Central memory CD4-positive, alpha-beta T cell (primary cell): ENCODE results near the gene MCM10.

Experiments used
- DNase-seq: peaks from one replicate; pipeline ENCODE4 v3.0.0; 2022

Gene MCM10

GRCh38 chr10:13167568-13167967 is 6.2 kb downstream of the MCM10 start:
- no peak for DNase-seq

- no peak for DNase-seq
Measured at GRCh38 chr10:13168781-13169180, 7.4 kb downstream of the MCM10 start.

DNA sequence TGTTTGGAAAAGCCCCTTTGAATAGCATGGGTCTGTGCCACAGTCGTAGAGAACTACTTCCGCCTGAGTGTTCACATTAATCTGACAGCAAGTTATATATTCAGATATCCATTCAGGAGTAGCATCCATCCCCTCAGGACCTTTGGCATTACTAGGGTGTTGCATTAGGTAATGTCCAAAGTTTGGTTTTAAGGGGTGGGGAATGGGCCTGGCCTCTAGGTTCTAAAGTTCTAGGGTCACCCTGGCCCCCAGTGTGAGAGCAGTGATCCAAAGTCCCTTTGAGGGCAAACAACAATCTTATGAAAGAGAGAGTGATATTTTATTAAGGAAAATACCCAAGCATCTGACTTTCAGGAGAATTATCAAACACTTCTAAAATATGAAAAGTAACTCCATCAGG is 12.3 kb downstream of the MCM10 start:
- DNase-seq, result no peak

- no peak for DNase-seq
Measured at GRCh38 chr10:13180788-13181187, 19.4 kb downstream of the MCM10 start.

DNA sequence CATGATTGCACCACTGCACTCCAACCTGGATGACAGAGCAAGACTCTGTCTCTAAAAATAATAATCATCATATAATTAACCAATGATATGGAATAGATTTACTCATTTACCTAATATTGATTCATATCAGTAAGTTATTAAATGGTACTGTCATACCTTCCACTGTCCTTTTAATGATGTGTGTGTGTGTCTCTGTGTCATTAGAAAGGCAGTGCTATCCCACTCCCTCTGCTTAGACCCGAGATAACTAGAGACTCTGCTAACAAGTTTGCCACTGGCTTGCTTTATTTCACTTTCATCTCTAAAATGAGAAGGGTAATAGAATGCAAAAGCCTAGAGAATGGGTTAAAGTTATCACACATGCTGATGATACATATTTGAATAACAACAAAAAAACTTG is 21.1 kb downstream of the MCM10 start:
- DNase-seq, result no peak

- DNase-seq, result no peak
Measured at GRCh38 chr10:13183625-13184024, 22.3 kb downstream of the MCM10 start.

DNA sequence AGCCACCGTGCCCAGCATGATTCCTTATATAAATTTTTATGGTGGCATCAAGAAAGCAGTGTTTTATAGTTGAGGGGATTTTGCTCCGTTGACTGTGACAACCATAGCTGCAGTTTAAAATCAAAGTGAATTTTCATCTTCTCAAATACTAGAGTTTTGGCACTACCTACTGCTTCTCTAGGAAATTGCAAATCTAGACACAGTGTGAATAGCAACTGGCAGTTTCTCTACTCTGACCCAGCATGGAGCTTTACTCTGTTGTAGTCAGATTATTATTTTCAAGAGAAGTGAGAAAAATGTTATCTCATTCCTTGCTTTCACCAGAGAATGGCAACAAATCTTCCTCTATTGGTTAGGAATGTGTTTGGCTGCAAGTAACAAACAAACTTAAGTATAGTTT is 22.9 kb downstream of the MCM10 start:
- no peak for DNase-seq

- DNase-seq, result no peak
Measured at GRCh38 chr10:13184730-13185514, 23.6 kb downstream of the MCM10 start.

DNA sequence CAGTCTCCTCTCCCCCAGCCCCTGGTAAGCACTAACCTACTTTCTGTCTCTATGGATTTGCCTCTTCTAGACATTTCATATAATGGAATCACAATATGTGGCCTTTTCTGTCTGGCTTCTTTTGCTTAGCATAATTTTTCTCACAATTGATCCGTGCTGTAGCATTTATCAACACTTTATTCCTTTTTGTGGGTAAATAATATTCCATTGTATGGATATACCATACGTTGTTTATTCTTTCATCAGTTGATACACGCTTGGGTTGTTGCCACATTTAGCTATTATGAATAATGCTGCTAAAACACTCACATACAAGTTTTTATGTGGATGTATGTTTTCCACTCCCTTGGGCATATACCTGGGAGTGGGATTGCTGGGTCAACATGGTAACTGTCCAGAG is 25.8 kb downstream of the MCM10 start:
- DNase-seq, result no peak

DNA sequence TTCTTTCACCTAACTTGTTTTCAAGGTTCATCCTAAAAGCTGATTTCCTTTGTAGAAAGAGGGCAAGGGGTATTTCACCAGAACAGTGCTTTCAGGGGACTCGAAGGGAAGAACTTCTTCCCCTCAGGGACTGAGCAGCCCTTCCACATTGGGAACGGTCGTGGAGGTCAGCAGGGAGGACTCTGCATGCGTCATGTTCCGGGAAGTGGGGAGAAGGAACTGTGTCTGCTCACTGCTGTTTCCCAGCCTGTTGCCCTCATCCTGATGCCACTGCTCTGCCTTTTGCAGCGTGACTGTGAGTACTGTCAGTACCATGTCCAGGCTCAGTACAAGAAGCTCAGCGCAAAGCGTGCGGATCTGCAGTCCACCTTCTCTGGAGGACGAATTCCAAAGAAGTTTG is 27.2 kb downstream of the MCM10 start:
- no peak for DNase-seq

GRCh38 chr10:13189961-13190360 is 28.6 kb downstream of the MCM10 start:
- DNase-seq, result no peak

DNA sequence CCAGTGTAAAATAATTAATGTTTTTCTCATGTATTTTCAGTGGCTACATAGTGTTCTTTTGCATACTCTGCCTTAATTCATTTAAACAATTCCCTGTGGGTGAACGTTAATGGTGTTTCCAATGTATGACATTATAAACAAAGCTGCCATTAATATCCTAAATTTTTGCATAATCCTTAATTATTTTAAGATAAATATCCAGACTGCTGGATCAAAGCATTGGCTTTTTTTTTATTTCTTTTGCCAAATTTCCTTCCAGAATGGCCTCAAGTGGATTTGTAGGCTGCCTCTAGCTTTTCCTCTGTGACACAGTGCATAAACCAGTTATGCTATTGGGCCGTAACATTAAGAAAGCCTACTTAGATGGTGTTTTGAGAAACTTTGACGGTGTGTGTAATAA is 29.5 kb downstream of the MCM10 start:
- no peak for DNase-seq

DNA sequence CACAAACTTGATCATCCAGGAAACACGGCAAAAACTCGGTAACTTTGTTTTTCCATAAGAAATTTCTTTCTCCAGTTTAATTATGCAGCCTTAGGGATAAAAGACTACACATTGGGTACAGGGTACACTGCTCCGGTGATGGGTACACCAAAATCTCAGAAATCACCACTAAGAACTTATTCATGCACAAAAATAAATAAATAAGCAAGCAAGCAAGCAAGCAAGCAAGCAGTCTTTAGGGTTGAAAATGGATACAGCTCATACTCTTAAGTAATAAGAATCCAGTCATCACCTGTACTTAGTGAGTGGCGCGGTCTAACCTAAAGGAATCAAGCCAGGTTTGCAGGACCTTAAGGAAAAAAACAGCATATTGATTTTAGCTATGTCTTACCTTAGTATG is 30.0 kb downstream of the MCM10 start:
- DNase-seq, result no peak

DNA sequence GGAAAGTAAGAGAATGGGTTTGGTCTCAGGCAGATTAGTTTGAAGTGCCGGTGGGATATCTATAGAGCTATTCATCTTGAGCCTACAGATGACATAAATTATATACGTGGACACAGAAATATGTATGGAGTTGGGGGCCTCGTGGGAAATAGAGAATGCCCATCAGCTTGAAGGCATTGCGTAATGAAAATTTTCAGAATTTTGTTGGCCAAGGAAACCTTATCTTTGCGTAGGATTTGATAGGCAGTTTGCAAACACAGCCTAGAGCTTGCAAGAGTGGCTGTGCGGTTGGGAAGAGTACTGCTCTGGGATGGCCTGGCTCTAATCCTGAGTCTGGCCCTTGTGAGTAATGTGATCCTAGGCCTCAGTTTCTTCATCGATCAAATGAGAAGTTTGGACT is 32.3 kb downstream of the MCM10 start:
- no peak for DNase-seq

- no peak for DNase-seq
Measured at GRCh38 chr10:13195016-13195415, 33.7 kb downstream of the MCM10 start.

DNA sequence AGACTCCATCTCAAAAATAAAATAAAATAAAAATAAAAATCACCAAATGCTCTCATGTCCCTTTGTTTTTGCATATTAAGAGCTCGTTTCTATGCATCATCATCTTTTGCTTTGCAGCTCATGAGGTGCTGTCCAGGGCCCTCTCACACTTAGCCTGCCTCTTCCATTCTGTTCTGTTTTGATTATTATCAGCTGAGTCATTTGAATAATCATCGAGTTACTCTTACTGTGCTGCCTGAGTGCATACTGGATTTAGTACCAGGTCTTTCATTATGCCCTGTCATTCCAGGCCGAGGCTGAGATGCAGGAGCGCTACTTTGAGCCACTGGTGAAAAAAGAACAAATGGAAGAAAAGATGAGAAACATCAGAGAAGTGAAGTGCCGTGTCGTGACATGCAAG is 39.8 kb downstream of the MCM10 start:
- no peak for DNase-seq

DNA sequence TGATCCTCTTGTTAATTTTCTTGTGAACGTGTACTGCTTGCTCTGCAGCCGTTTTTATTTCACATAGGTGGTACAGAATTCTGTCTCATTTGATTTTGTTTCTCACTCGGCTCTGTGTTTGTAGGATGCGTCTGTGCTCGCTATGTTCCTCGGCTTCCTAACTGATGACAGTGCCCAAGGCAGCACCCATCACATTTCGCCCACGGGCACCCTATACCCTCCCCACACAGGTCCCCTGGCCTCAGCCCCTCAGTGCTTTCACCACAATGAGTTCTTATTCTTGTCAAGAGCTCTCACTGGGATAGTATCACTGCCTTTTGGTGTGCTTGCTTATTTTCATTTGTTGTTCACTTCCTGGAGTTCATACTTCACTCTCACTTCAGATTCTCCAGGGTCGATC is 44.7 kb downstream of the MCM10 start:
- DNase-seq, result no peak

DNA sequence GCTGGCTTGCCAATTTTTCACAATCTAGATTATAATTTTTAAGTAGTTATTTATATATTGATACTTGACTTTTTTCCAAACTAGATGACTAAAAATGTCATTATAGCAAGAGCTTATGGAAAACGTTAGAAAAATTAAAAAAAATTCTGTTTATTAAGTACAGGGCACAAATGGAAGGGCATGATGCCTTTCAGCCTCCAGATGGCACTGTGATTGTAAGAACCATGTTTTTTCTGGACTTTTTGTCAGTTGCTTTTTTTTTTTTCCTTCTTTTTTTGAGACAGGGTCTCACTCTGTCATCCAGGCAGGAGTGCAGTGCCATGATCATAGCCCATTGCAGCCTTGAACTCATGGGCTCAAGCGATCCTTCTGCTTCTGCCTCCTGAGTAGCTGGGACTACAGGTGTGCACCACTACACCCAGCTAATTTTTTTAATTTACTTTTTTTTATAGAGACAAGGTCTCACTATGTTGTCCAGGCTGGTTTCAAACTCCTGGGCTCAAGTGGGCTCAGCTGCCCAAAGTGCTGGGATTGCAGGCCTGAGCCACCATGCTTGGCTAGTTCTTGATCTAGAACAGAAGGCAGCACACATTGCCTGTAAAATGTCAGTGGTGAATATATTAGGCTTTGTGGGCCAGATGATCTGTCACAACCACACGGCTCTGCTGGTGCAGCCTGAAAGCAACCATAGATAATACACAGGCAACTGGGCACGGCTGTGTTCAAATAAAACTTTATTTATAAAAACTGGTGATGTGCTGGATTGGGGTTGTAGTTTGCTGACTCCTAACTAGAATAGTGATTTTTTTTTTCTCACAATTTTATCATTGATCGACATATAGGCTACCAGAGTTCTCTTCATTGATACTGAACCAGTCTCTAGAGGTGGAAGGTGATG is 45.4 kb downstream of the MCM10 start:
- DNase-seq, result no peak

DNA sequence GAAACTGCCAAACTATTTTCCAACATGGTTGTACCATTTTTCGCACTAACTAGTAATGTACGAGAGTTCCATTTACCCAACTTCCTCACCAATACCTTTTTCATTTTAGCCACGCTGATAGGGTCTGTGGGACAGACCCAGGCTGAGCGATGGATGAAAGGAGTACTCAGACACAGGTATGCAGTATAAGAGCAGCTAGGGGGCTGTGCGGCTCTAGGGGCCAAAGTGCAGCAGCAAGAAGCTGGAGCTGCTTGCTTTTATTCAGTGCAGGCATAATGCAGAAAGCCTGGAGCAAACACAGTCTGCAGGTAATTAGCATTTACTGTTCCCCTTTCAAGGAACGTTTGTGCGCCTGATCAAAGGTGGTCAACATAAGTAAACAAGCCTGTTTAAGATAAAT is 51.8 kb downstream of the MCM10 start:
- DNase-seq, result no peak

- DNase-seq, result no peak
Measured at GRCh38 chr10:13218878-13219277, 57.5 kb downstream of the MCM10 start.

DNA sequence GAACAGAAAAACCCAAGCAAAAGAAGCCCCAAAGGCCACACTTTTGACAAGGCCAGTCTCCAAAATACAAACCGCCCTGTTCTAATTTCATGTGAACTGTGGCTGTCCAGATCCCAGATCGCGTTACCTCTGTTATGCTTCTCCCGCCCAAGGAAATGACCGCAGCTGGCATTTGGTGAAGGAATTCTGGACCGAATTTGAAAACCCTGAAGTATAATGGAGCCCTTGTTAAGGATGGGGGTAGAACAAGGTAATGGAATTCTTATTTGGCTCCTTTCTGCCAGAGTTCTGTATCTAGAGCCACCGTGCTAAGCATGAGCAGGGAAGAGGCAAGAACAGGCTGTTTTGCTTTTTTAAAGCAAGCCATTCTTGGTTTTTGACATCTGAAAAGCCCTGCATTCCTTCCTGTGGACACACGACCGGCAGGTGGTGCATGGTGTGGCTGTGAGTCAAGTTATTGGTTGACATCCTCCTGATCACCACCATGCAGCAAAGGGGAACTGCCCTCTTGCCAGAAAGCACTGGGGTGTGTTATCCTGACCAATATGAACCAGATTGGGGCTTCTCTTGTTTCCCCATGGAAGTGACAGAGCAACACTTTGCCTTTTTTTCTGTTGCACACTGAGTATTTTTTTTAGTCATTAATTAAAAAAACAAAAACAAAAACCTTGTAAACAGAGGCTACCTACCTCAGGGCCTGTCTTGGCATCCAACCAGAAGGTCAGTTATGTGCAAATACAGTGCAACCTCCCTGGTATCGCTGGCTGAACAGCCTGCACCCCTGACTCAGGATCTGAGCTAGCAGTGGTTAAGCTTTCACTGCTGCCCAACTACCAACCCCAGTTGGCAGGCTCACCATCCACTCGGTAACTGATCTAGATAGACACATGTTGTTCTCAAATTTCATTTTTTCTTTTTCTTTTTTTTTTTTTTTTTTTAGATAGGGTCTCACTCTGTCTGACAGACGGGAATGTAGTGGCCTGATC is 58.6 kb downstream of the MCM10 start:
- no peak for DNase-seq

DNA sequence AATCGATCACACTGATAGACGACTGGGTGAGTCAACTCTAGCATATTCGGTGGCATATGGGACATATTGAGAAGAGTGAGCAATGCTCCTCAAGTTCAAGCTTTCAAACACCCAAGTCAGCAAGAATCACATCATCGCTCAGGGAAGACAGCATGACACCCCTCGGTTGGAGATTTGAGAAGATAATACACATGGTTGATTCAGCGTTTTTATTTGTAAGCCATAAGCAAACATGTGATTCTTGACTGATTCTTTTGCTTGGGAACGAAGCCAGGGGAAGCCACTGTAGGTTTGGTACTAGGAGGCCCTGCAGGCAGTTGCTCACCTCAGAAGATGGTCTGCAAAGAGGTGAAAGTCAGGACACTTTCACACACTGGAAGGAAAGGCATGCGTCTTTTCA is 60.2 kb downstream of the MCM10 start:
- DNase-seq, result no peak

DNA sequence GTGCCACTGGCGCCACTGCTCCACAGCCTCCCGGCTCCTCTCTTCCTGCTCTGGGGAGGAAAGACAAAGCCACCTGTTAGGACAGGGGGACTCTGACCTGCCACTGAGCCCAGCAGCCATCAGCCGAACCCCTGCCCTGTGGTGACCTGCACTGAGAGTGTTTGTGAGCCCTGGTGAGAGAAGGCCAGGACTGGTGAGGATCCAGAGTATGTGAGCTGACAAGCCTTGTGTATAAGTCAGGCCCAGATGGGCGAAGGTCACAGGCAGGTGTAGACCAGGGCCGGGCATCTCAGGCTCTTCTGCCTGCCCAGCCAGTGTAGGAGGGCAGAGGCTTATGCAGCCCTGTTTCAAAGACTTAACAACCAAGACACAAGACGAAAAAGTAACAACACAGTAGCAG is 60.8 kb downstream of the MCM10 start:
- no peak for DNase-seq
